Heart left ventricle (tissue), 13 donors: ENCODE measurements around the gene HNF1B.

Experiments
- CTCF ChIP-seq, 12 donors: fragments of 200-600 bp; sonication (generic) in 4 of 12; IDR thresholded peaks; one replicate each; pipeline versions ENCODE4 v1.5.0 to v1.8.0; 2018 to 2022; ENCODE audit warnings: antibody characterized with exemption in 12 of 12, mild to moderate bottlenecking in 5 of 12
- POLR2A ChIP-seq, 2 donors: fragments of 450-650 bp; IDR thresholded peaks; one replicate each; pipeline ENCODE4 v1.6.1; 2017; ENCODE audit warnings: antibody characterized with exemption in 2 of 2, mild to moderate bottlenecking in 2 of 2, moderate library complexity in 2 of 2
- donor health status: ischemic (EF 13 %, LVEDD 7.1; RV severe dilation, severe dysfunction).
- donor health status: DM: no; HTN: yes; CAD: no.
- donor health status: DM: no; HTN: no; CAD: no.
- donor health status: ischemic (EF 25% LVEDD 6.9; RV normal size, moderate dysfunction).
- donor health status: ischemic (EF 25% LVEDD 5.7; RV mildly dilated, moderate dysfunction).
- donor health status: ischemic (EF 35%, LVEDD 5.7; RV mildly dilated, moderate dysfunction).
- donor health status: nonischemic (EF 11% LVEDD 7.7; RV severe dilation, severe dysfunction).
- donor health status: DM: yes; HTN: yes; CAD: no.
- donor health status: PGD.
- donor health status: ischemic (EF 29% LVEDD 5.4; RV normal size, mild dysfunction).
- donor health status: nonischemic (EF 23%, LVEDD 6.1; RV moderate dilation, normal function).

- TF ChIP-seq POLR2A (IDR thresholded peaks at IDR 0.05): no peak
- no peak for TF ChIP-seq CTCF (IDR thresholded peaks at IDR 0.05)
These were observed 12.5 kb downstream of the HNF1B start for GRCh38 chr17:37732316-37732715.
